Activated CD4-positive, CD25-positive, alpha-beta regulatory T cell treated with anti-CD3 and anti-CD28 coated beads, Interleukin-2, amount 50 U/mL, for 72 hours (primary cell): ENCODE data around the gene EEF1AKMT2.
"Not testable (repeated sequence)": the region's sequence is repeated elsewhere in the genome, so short reads cannot be mapped to it uniquely, and the experiment has no call there.

Experiments used
- DNase-seq: peaks from one replicate; pipeline ENCODE4 v3.0.0; 2021

EEF1AKMT2 gene

DNA sequence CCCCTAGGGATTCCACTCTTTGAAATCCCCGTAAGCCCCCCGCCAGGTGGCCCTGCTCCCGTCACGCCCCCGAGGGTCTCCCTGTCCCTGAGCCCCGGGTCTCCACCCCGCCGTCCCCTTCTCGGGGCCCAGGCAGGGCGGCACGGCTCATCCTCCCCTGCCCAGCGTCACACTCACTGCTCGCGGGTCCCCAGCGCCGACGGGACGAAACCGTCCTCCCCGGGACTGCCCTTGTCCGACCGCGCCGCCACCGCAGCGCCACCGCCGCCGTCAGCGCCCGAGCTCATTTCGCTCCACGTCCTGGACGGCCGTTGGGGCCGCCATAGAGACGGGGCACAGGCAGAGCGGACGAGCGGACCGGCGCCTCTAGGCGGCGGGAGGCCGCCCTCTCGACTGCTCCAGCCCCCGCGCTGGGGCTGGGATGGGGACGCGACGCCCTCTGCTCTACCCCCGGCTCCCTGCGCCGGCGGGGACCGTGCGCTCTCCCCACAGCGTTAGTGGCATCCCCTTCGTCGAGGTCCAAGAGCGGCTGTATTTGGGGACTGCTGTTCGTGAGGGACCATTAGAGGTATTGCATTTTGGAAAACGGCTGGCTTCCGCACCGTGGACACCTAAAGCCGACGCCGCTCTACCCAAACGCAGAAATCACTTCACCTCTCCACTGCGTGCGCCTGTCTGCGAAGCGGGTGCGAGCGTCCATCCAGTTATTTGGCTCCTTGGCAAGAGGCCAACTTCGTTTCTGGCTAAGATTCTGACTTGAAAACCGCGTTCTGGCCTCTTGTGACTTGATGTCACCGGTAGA is at the start of gene EEF1AKMT2:
Gene EEF1AKMT2 (minus strand): TSS at position 341 of the 802 bp plus-strand sequence. CDS start 54 bp downstream, at position 287.
- DNase-seq = peak; percentile 80

GRCh38 chr10:124837687-124838086 is 46.0 kb upstream of the EEF1AKMT2 start:
- DNase-seq = no peak

- no peak for DNase-seq
These were observed 39.4 kb upstream of the EEF1AKMT2 start for GRCh38 chr10:124831116-124831515.

- no peak for DNase-seq
These were observed 38.8 kb upstream of the EEF1AKMT2 start for GRCh38 chr10:124830445-124830844.

DNA sequence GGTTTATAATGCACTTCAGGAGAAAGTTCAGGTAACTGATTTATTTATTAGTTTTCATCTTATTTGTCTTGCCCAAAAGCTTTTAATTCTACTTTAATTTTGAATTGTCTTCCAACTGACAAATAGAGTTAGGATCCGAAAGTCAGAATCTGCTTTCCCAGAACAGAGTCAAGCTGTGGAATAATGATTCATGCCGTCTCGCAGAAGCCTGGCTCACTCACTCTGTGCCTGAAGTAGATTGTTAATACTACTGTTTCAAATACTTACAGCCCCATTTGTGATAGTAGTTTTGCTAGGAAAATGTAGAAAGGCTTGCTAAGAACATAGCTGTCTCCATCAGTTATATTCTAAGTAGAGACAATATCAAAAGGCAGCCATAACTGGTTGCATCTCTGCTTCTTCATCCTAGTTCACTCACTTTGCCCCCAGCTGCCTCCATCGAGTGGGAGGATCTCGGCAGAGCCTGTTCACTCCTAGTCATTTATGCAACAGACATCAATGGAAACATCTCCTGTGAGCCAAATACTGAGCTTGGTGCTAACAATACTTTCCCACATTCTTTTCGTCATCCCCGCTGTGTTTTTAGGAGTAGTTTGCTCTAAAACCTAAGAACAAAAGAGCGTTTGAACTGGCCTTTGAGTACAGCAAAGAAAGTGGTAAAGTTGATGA is 37.9 kb upstream of the EEF1AKMT2 start:
- no peak for DNase-seq

GRCh38 chr10:124827474-124827873 is 35.8 kb upstream of the EEF1AKMT2 start:
- DNase-seq = no peak

GRCh38 chr10:124826262-124826661 is 34.6 kb upstream of the EEF1AKMT2 start:
- no peak for DNase-seq

DNA sequence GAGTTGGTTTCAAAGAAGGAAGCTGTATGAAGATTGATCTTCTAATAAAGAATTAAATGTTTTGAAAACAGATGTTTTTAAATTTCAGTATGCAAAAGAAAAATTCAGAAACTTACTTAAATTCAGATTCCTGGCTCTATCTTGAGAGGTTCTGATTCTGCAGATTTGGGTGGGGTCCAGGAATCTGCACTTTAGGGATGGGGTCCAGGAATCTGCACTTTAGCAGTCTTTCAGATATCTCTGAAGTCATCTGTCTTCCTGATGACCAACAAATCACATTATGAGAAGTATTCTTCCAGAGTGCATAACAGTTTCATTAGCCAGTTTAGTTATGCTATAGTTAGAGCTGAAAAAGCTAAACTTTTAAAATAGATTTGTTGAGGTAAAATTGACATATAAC is 34.0 kb upstream of the EEF1AKMT2 start:
- no peak for DNase-seq

DNA sequence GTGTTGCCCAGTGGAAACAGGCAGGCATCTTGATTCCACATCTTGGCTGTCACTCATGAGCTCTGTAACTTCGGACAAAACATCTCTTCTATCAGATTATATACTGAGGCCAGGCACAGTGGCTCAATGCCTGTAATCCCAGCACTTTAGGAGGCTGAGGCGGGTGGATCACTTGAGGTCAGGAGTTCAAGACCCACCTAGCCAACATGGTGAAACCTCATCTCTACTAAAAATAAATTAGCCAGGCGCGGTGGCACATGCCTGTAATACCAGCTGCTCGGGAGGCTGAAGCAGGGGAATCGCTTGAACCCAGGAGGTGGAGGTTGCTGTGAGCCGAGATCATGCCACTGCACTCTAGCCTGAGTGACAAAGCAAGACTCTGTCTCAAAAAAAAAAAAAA is 33.2 kb upstream of the EEF1AKMT2 start:
- not testable (repeated sequence) for DNase-seq

DNA sequence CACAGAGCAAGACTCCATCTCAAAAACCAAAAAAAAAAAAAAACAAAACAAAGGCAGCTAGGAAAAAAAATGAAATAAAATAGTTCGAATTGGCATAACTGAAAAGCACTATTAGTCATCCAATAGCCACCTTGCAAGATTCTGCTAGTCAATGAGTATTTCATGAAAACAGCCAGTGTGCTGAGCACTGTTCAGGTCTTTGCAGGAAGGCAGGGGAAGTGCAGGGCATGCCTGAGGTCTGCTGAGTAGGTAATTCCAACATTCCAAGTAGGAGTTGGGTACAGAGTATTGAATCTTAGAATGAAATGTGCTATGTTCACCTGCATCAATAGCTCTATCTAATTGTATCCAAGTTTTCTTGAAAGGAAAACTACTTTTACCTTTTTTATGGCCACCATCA is 32.8 kb upstream of the EEF1AKMT2 start:
- no peak for DNase-seq

DNA sequence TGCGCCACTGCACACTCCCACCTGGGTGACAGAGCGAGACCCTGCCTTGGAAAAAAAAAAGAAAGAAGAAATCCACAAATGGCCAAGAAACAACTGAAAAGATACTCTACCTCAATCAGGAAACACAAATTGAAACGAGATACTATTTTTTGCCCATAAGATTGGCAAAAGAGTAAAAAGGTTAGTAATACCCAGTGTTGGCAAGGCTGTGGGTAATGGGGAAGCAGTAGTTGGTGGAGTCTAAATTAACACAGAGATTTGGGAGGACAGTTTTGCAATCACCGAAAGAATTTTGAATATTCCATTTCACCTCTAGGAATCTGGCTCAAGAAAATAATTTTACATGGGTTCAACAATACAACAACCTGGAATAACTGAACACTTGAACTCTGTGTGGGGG is 29.8 kb upstream of the EEF1AKMT2 start:
- no peak for DNase-seq

DNA sequence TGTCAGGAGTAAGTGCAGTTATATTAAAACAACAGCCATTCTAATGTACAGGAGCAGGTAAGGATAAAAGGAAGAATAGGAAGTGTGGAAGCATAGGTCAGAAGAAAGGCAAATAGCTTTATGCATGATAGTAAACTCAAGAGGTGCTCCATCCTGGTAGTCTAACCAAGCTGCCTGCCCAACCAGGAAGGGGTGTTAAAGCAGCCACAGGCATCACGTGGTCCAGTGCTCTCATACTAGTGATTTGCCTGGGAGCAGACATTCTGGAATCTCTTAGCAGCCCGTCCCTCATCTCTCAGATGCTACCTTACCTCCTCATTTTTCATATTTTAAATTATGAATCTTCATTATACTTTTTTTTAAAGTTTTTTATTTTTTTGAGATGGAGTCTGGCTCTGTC is 28.4 kb upstream of the EEF1AKMT2 start:
- no peak for DNase-seq

DNA sequence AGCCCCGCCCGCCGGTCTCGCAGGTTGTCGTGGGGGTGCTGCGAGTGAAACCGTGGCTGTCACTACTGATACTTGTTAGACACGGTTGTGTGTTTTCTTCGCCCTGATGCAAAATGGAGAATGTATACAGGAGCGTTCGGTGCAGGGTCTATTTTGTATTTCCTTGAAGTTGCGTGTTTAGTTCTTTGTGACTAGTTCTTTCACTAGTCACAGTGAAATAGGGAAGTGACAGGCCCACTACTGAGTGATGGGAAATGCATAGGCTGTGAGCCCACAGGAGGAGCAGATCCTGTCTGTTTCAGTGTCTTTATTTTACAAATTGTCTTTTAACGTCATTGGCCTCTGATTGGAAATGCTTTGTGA is 10.6 kb upstream of the EEF1AKMT2 start:
- no peak for DNase-seq

DNA sequence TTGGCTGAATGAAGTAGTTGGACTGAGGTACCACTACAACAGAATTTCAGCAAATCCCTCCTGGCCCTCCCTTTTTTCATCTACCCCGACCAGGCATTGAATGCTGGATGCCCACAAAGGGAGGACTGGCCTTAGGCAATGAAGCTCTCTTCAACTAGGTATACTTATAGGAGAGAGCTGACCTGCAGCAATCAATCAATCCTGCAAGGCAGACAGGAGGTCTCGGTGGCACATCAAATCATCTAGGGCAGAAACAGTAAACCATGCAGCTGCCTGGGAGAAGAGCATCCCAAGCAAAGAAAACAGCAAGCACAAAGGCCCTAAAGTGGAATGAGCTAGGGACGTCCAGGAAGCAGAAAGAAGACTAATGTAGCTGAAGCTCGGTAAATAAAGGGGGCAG is 7.5 kb upstream of the EEF1AKMT2 start:
- DNase-seq = no peak

DNA sequence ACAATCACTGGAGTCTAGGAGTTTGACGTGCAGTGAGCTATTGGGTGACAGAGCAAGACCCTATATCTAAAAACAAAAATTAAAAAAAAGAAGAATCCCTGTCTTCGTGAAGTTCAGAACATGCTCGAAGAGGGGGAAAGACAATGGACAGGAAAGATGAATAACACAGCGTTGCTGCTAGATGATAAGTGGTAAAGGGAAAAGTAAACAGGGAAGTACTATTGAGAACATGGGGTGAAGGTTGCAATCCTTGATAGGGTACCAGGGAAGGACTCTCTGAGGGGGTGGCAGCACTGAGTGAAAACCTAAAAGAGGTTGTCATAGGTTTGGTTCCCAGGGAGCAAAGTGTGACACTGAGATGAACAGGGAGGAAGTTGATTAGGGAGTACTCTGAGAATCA is 7.1 kb upstream of the EEF1AKMT2 start:
- DNase-seq = no peak

DNA sequence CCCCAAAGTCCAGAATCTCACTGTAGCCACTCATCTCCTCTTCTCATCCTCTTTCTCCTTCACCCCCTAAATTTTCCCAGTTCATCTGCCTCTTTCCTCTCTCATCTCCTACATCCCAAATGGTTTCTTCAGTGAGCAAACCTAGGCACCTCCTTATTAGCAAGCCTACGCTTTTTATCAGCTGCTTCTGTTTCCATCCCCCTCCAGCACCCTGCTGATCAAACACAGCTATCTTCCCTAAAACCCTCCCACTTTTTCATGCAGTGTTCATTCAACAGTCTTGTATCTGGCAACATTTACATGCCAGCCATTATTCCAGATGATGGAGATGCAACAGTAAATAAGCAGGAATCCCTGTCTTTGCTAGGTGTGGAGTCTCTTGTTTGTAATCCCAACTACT is 6.7 kb upstream of the EEF1AKMT2 start:
- DNase-seq = no peak

GRCh38 chr10:124792998-124793352 is 1.3 kb upstream of the EEF1AKMT2 start:
- DNase-seq = no peak

DNA sequence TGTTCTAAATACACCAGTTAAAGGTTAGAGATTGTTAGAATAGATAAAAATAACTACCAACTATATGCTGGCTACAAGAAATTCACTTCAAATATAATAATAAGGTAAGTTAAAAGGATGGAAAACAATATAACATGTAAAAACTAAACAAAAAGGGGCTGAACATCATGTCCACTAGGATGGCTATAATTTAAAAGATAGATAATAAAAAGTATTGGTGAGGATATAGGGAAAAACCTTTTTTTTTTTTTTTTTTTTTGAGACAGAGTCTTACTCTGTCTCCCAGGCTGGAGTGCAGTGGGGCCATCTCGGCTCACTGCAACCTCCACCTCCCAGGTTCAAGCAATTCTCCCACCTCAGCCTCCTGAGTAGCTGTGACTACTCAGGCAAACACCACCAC is 8.8 kb downstream of the EEF1AKMT2 start:
- not testable (repeated sequence) for DNase-seq

DNA sequence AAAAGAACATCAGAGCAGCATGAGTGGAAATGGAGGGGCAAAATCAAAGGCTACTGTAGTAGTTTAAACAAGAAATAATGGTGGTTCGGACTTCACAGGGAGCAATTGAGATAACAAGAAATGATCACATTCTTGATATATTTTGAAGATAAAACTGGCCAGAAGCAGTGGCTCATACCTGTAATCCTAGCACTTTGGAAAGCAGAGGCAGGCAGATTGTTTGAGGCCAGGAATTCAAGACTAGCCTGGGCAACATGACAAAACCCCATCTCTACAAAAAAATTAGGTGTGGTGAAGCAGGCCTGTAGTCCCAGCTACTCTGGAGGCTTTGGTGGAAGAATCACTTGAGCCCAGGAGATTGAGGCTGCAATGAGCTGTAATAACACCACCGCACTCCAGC is 22.9 kb downstream of the EEF1AKMT2 start:
- DNase-seq = no peak

DNA sequence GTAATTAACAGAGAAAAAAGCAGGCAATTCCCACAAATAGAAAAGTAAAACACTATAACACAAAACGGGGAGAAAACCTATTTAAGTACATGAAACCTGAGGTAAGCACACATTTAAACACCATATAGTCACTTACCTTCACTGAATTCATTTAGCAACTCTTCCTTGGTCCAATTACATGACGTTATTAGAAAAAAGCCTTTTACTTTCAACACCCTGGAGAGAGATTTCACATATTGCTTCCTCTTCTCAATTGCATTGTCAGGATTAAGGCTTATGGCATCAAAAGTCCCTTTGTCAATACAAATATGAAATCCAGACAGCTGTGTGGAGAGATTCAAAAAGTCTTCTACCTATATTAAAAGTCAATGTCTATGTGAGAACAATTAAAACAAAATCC is 26.4 kb downstream of the EEF1AKMT2 start:
- DNase-seq = no peak

DNA sequence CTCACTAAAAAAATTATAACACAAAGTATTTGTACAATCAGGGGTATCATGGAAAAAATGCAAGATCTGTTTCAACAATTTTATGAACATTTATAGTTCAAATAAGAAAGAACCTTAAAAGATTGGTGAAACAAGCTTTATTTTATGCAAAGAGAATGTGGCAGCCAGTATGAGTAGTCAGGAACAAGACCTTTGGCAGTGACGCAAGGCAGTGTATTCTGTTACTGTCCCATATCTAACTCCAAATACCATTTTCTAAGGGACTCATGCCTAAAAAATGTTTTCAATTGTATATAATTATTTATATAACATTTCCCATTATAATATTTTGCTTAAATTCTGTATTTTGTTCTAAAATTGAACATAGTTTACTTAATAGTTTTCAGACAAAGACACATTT is 28.4 kb downstream of the EEF1AKMT2 start:
- DNase-seq = no peak

GRCh38 chr10:124762281-124762680 is 29.4 kb downstream of the EEF1AKMT2 start:
- DNase-seq = no peak

DNA sequence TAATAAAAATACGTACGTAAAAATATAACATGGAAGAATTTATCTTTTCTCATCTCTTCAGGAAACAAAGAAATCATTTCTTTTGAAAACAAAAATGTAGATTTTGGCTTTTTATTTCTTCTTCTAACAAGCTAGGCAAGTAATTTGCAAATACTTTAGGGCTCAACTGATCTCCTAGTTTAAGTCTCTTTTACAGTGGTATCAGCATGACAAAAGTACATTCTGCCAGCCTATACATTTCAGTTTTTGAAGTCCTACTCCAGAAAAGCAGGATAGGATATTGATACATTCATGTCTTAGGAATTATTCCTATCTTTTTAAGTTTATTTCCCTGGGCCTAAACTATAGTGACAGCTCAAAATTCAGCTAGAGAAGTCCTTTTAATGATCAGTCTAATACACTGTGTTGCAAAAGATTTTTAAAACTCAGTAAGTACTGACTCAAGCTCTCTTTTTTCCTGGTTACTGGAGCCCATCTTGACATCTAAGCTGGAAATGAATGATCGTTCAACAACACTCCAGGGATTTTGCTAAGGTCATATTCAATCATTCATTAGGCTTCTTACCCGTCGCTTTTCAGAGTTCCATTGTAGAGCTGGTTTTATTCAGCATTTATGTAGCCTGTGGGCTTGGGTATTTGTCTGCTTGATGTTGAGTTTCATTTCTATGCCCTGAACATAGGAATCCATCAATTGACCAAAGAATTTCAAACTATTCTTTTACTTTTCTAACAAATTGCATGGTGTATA is 35.4 kb downstream of the EEF1AKMT2 start:
- DNase-seq = no peak

DNA sequence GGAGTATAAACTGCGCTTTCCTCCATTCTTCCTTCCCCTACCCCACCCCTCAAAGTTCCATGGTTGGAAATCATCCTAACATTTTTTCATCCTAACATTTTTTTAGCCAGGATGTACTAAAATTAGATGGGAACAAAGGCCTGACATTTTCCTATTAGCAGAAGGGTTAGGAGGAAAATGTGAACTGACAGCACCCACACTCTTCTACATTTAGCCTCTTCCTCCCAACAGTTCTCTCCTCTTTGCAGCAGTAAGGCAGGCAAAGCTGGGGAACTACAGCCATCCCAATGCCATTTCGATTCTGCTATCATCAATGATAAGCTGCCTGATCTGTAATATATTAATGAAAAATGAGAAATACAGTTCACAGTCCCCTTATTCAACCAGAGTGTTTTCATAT is 36.1 kb downstream of the EEF1AKMT2 start:
- no peak for DNase-seq
